SU-DHL-6 (cell line): Measurements from ENCODE around the gene WDR37.
A peak's percentile ranks its signal among the peaks of the same experiment; 100 is the strongest.

Experiments used
- H2AFZ ChIP-seq: fragments of 200-600 bp; sonication (generic); 2 replicates; pipeline ENCODE4 v1.6.1; 2014; ENCODE audit warnings: low read depth, mild to moderate bottlenecking, moderate library complexity, mixed read lengths, antibody characterized with exemption, low read length; ENCODE audit not compliant: severe bottlenecking
- H3F3A ChIP-seq: fragments of 200-600 bp; shearing (Covaris generic); 2 replicates; pipeline ENCODE4 v1.6.0; 2016; ENCODE audit warnings: antibody characterized with exemption, mild to moderate bottlenecking; ENCODE audit not compliant: insufficient read depth
- H3K27ac ChIP-seq: fragments of 200-600 bp; sonication (generic); 2 replicates; pipeline ENCODE4 v1.5.1; 2016; ENCODE audit warnings: low read depth, mild to moderate bottlenecking, low read length, moderate library complexity, mixed read lengths
- H3K27me3 ChIP-seq: fragments of 200-600 bp; sonication (generic), shearing (Covaris generic); 2 replicates; pipeline ENCODE4 v1.6.0; 2014; ENCODE audit warnings: mild to moderate bottlenecking, low read length
- H3K36me3 ChIP-seq: fragments of 200-600 bp; sonication (generic); 2 replicates; pipeline ENCODE4 v1.6.1; 2014; ENCODE audit warnings: mild to moderate bottlenecking, low read length, mixed read lengths
- H3K4me2 ChIP-seq: fragments of 300-600, 200-600 bp; shearing (Covaris generic), sonication (generic); 2 replicates; pipeline ENCODE4 v1.6.0; 2014; ENCODE audit warnings: low read length, low read depth, mild to moderate bottlenecking; ENCODE audit not compliant: poor library complexity, severe bottlenecking
- H3K4me3 ChIP-seq: fragments of 200-600 bp; sonication (generic); 2 replicates; pipeline ENCODE4 v1.5.1; 2014; ENCODE audit warnings: antibody characterized with exemption, low read length, mild to moderate bottlenecking, mixed read lengths; ENCODE audit not compliant: insufficient read depth, poor library complexity, severe bottlenecking
- H3K79me2 ChIP-seq: fragments of 200-600 bp; sonication (generic); 2 replicates; pipeline ENCODE4 v1.6.1; 2014; ENCODE audit warnings: mild to moderate bottlenecking, low read length, moderate library complexity; ENCODE audit not compliant: insufficient read depth
- H3K9ac ChIP-seq: fragments of 200-600 bp; sonication (generic); 2 replicates; pipeline ENCODE4 v1.7.0; 2014; ENCODE audit warnings: mild to moderate bottlenecking, low read length
- H3K9me2 ChIP-seq: fragments of 200-600 bp; sonication (generic); replicated peaks from 2 replicates; pipeline ENCODE4 v1.6.1; 2014; ENCODE audit warnings: low read length; ENCODE audit not compliant: insufficient read depth
- H3K9me3 ChIP-seq: fragments of 200-600 bp; sonication (generic); 2 replicates; pipeline ENCODE4 v1.6.1; 2014; ENCODE audit warnings: low read length, mixed read lengths; ENCODE audit not compliant: insufficient read depth
- H4K20me1 ChIP-seq: fragments of 200-600 bp; sonication (generic); 2 replicates; pipeline ENCODE4 v1.6.1; 2014; ENCODE audit warnings: low read depth, mild to moderate bottlenecking, antibody characterized with exemption, low read length, moderate library complexity, mixed read lengths
- CTCF ChIP-seq: fragments of 200-600 bp; sonication (generic); IDR thresholded peaks from one replicate; pipeline ENCODE4 v1.5.1; 2017; ENCODE audit warnings: antibody characterized with exemption, mild to moderate bottlenecking, low read length, moderate library complexity; ENCODE audit not compliant: insufficient read depth, poor library complexity, severe bottlenecking
- EZH2phosphoT487 ChIP-seq: fragments of 200-600 bp; sonication (generic), shearing (Covaris generic); conservative IDR thresholded peaks from 2 replicates; pipeline ENCODE4 v1.6.1; 2018; ENCODE audit warnings: mild to moderate bottlenecking, antibody characterized with exemption, low read length, moderate library complexity, mixed read lengths

Gene WDR37, protein sequence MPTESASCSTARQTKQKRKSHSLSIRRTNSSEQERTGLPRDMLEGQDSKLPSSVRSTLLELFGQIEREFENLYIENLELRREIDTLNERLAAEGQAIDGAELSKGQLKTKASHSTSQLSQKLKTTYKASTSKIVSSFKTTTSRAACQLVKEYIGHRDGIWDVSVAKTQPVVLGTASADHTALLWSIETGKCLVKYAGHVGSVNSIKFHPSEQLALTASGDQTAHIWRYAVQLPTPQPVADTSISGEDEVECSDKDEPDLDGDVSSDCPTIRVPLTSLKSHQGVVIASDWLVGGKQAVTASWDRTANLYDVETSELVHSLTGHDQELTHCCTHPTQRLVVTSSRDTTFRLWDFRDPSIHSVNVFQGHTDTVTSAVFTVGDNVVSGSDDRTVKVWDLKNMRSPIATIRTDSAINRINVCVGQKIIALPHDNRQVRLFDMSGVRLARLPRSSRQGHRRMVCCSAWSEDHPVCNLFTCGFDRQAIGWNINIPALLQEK

GRCh38 chr10:1056326-1057105 is at the start of gene WDR37:
WDR37 (plus strand) TSS chr10:1056385; CDS start chr10:1072156, 15,771 bp downstream.
- Histone ChIP-seq H3F3A (peaks cover 7% of the 10 kb centered on the region), H3K27ac (peak within 1 kb of the TSS; percentile 84)

GRCh38 chr10:1006573-1006972 is 49.6 kb upstream of the WDR37 start:
- H4K20me1 ChIP-seq = peaks cover 10% of the 10 kb centered on the region
- no peak overlapping the region for H3K27ac ChIP-seq
- H3K36me3 ChIP-seq = peaks cover 37% of the 10 kb centered on the region; the same call in 1 of the 2 replicates
- no peaks in the 10 kb centered on the region for H3K27me3 ChIP-seq
- peaks cover 29% of the 10 kb centered on the region for H3K79me2 ChIP-seq
- H3K9me2 ChIP-seq = no peaks in the 10 kb centered on the region
- no peak overlapping the region for H3K9ac ChIP-seq
- no peaks in the 10 kb centered on the region for H3F3A ChIP-seq
- H2AFZ ChIP-seq = no peak overlapping the region
- no peak overlapping the region for H3K4me3 ChIP-seq
- H3K4me2 ChIP-seq = no peak overlapping the region
- TF ChIP-seq EZH2phosphoT487 (no peak), CTCF (no peak)
- no peaks in the 10 kb centered on the region for H3K9me3 ChIP-seq

More at GRCh38 chr10:1056326-1057105, at the start of gene WDR37:
- Histone ChIP-seq H3K9me3 (no peaks in the 10 kb centered on the region), H2AFZ (peak within 1 kb of the TSS; percentile 74), H3K9ac (peak within 1 kb of the TSS; percentile 86), H3K36me3 (peaks cover 13% of the 10 kb centered on the region; the same call in 1 of the 2 replicates), H3K9me2 (no peaks in the 10 kb centered on the region), H3K27me3 (no peaks in the 10 kb centered on the region), H3K4me3 (peak within 1 kb of the TSS; percentile 82), H3K79me2 (peaks cover 93% of the 10 kb centered on the region), H4K20me1 (peaks cover 13% of the 10 kb centered on the region; the same call in 1 of the 2 replicates), H3K4me2 (peak within 1 kb of the TSS; percentile 98)
- TF ChIP-seq EZH2phosphoT487 (no peak), CTCF (no peak)

DNA sequence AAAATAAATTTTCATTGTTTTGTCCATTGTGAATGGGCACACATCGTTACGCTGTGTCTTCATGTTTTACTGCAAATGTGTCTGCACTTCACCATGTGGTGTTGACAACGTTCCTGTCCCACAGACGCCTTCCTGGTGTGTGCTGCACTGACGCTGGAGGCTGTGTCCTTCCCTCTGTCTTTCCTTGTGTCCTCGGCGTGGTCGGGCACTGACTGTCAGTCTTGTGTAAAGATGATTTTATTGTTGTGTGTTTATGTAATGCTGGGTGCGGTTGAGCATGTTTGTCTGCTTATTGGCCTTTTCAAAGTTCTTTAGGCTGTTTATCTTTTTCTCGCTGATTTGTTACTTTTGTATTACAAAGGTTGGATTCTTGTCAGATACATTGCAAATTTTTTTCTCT is 48.6 kb upstream of the WDR37 start:
- H3K27me3 ChIP-seq = no peaks in the 10 kb centered on the region
- peaks cover 10% of the 10 kb centered on the region for H4K20me1 ChIP-seq

More for the DNA sequence above, 48.6 kb upstream of the WDR37 start:
- no peaks in the 10 kb centered on the region for H3K9me2 ChIP-seq
- peaks cover 19% of the 10 kb centered on the region for H3K79me2 ChIP-seq
- H3K4me2 ChIP-seq = no peak overlapping the region
- peaks cover 35% of the 10 kb centered on the region; the same call in 1 of the 2 replicates for H3K36me3 ChIP-seq
- H3K4me3 ChIP-seq = no peak overlapping the region
- H2AFZ ChIP-seq = no peak overlapping the region
- H3K9ac ChIP-seq = no peak overlapping the region
- no peaks in the 10 kb centered on the region for H3K9me3 ChIP-seq
- H3F3A ChIP-seq = no peaks in the 10 kb centered on the region
- no peak for TF ChIP-seq EZH2phosphoT487
- TF ChIP-seq CTCF = no peak
- H3K27ac ChIP-seq = no peak overlapping the region
